ENCODE measurements around the gene DDX3X. TPM values are rescaled to one million over a fixed set of nuclear protein-coding genes. Genes with fewer than 3 reads are reported as not detected.
A peak's percentile ranks its signal among the peaks of the same experiment; 100 is the strongest.

DDX3X gene
- total and polyA plus RNA-seq, 2 of the 13 experiments (the other 11 are each of a cell fraction or from before 2014, with no cell fraction given) = 53.5 to 239 TPM

DNA sequence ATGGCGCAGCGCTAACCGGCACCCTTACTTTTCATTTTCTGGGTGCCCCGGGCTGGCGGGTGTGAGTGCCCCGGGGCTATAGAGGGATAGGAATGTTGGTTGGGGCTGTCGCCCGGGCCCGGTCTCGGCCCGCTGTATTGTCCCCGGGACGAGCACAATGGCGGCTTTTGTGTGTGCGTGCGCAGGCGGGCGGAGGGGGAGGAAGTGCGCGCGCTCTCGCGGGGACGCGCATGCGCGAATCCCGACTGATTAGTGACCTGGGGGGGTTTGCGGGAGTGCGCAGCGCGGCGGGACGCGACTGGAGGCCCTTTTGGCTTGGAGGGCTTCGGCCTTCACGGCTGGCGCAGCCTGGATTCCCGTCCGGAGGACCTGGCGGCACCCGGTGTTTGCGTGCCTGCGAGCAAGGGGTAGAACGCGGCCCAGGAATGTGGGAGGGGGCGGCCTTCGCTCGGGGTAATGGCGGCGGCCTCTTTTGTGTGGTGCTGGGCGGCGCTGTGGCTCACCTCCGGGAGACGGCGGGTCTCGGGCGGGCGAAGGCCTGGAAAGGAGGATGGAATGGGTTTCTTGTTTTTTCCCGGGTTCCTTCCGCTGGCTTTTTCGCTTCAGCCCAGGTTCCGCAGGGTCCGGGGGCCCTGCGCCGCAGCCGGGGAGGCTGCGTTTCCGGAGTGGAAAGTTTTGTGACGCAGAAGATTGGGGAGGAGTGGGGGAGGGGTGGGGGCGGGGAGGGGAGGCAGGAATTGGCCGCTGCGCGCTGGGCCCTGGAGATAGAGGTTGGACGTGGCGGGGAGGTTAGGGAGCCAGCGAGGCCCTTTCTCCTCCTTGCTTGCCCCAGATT, 618 bp downstream of the DDX3X start (continued):
- TF ChIP-seq, protein P1, sequence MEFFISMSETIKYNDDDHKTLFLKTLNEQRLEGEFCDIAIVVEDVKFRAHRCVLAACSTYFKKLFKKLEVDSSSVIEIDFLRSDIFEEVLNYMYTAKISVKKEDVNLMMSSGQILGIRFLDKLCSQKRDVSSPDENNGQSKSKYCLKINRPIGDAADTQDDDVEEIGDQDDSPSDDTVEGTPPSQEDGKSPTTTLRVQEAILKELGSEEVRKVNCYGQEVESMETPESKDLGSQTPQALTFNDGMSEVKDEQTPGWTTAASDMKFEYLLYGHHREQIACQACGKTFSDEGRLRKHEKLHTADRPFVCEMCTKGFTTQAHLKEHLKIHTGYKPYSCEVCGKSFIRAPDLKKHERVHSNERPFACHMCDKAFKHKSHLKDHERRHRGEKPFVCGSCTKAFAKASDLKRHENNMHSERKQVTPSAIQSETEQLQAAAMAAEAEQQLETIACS (CRISPR knock-in tag; IDR thresholded peaks at IDR 0.05) = peak; percentile 95
- 0 out of 2 replicates have a peak, but pooled peaks have one; percentile 29 for TF ChIP-seq TAF1 (CRISPR knock-in tag; IDR thresholded peaks at IDR 0.05)
- TF ChIP-seq GLI4 (CRISPR knock-in tag; IDR thresholded peaks at IDR 0.05; ENCODE audit: borderline replicate concordance) = no peak
- TF ChIP-seq ZNF143 (CRISPR knock-in tag; IDR thresholded peaks at IDR 0.05) = no peak
- no peak for TF ChIP-seq KDM6A (CRISPR knock-in tag; IDR thresholded peaks at IDR 0.05; ENCODE audit: low read depth)
- TF ChIP-seq, protein P2, sequence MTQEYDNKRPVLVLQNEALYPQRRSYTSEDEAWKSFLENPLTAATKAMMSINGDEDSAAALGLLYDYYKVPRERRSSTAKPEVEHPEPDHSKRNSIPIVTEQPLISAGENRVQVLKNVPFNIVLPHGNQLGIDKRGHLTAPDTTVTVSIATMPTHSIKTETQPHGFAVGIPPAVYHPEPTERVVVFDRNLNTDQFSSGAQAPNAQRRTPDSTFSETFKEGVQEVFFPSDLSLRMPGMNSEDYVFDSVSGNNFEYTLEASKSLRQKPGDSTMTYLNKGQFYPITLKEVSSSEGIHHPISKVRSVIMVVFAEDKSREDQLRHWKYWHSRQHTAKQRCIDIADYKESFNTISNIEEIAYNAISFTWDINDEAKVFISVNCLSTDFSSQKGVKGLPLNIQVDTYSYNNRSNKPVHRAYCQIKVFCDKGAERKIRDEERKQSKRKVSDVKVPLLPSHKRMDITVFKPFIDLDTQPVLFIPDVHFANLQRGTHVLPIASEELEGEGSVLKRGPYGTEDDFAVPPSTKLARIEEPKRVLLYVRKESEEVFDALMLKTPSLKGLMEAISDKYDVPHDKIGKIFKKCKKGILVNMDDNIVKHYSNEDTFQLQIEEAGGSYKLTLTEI (CRISPR knock-in tag; conservative IDR thresholded peaks at IDR 0.05) = no peak
- TF ChIP-seq PHF8 (CRISPR knock-in tag; IDR thresholded peaks at IDR 0.05) = peak; percentile 46; the same call in 1 of the 2 replicates
- TF ChIP-seq ZNF34 (CRISPR knock-in tag; IDR thresholded peaks at IDR 0.05; ENCODE audit: borderline replicate concordance) = no peak

All from HepG2 (cell line).